WERI-Rb-1 (cell line): ENCODE data around the gene CD93.

ENCODE experiments used
- DNase-seq: peaks from one replicate; pipeline ENCODE4 v3.0.0-alpha.2; 2020
- H3K27ac ChIP-seq: fragments of 250-450 bp; sonication (Bioruptor Pico); 2 replicates; pipeline ENCODE4 v1.5.1; 2020; ENCODE audit warnings: mild to moderate bottlenecking, moderate library complexity
- H3K27me3 ChIP-seq: fragments of 250-450 bp; sonication (Bioruptor Pico); 2 replicates; pipeline ENCODE4 v1.5.1; 2021; ENCODE audit warnings: mild to moderate bottlenecking, low read depth, moderate library complexity; ENCODE audit not compliant: insufficient read depth, severe bottlenecking
- H3K36me3 ChIP-seq: fragments of 250-450 bp; sonication (Bioruptor Pico); 2 replicates; pipeline ENCODE4 v1.5.1; 2020; ENCODE audit warnings: mild to moderate bottlenecking, moderate library complexity
- H3K4me3 ChIP-seq: 2 replicates; pipeline ENCODE4 v1.5.1; 2011; ENCODE audit warnings: low read depth, mild to moderate bottlenecking, control low read depth, low read length
- H3K9me3 ChIP-seq: fragments of 250-450 bp; sonication (Bioruptor Pico); 2 replicates; pipeline ENCODE4 v1.5.1; 2021; ENCODE audit warnings: mild to moderate bottlenecking, moderate library complexity; ENCODE audit not compliant: severe bottlenecking
- TF ChIP-seq, protein P1 (sequence below): IDR thresholded peaks from 2 replicates; pipeline ENCODE4 v1.5.1; 2011; ENCODE audit warnings: low read depth, mild to moderate bottlenecking, control low read depth, inconsistent platforms, low read length

CD93 gene

GRCh38 chr20:23059001-23059400, 27.1 kb downstream of the CD93 start:
- no peak for DNase-seq
- Histone ChIP-seq H3K4me3 (no peak overlapping the region), H3K27me3 (peaks cover 67% of the 10 kb centered on the region), H3K9me3 (peaks cover 3% of the 10 kb centered on the region), H3K36me3 (no peaks in the 10 kb centered on the region), H3K27ac (no peak overlapping the region)
- TF ChIP-seq, protein P1, sequence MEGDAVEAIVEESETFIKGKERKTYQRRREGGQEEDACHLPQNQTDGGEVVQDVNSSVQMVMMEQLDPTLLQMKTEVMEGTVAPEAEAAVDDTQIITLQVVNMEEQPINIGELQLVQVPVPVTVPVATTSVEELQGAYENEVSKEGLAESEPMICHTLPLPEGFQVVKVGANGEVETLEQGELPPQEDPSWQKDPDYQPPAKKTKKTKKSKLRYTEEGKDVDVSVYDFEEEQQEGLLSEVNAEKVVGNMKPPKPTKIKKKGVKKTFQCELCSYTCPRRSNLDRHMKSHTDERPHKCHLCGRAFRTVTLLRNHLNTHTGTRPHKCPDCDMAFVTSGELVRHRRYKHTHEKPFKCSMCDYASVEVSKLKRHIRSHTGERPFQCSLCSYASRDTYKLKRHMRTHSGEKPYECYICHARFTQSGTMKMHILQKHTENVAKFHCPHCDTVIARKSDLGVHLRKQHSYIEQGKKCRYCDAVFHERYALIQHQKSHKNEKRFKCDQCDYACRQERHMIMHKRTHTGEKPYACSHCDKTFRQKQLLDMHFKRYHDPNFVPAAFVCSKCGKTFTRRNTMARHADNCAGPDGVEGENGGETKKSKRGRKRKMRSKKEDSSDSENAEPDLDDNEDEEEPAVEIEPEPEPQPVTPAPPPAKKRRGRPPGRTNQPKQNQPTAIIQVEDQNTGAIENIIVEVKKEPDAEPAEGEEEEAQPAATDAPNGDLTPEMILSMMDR: no peak

DNA sequence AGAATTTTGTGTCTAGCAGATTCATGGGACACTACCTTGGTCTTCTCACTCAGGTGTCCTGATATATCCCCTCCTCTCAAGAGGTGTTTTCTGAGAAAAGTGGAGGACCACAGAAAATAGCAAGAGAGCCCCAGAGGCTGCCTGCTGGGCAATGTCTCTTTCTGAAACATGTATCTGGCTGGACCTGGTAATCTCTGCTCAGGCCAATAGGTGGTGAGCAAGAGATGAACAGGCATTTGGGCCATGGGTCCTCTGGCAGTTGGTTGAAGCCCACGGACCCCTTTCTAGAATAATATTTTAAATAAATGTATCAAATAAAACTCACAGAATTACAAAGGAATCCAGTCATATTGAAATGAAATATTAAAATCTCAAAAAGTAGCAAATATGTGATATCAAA, 27.9 kb downstream of the CD93 start:
- H3K27ac ChIP-seq: no peak overlapping the region
- DNase-seq: no peak
- H3K27me3 ChIP-seq: peaks cover 70% of the 10 kb centered on the region
- peaks cover 3% of the 10 kb centered on the region for H3K9me3 ChIP-seq
- TF ChIP-seq, protein P1: no peak
- no peak overlapping the region for H3K4me3 ChIP-seq
- H3K36me3 ChIP-seq: no peaks in the 10 kb centered on the region

GRCh38 chr20:23052904-23053303, 33.2 kb downstream of the CD93 start:
- H3K27me3 ChIP-seq: peaks cover 79% of the 10 kb centered on the region
- no peak for DNase-seq
- TF ChIP-seq, protein P1: no peak
- no peak overlapping the region for H3K4me3 ChIP-seq
- no peaks in the 10 kb centered on the region for H3K36me3 ChIP-seq
- H3K9me3 ChIP-seq: peaks cover 3% of the 10 kb centered on the region
- no peak overlapping the region for H3K27ac ChIP-seq

DNA sequence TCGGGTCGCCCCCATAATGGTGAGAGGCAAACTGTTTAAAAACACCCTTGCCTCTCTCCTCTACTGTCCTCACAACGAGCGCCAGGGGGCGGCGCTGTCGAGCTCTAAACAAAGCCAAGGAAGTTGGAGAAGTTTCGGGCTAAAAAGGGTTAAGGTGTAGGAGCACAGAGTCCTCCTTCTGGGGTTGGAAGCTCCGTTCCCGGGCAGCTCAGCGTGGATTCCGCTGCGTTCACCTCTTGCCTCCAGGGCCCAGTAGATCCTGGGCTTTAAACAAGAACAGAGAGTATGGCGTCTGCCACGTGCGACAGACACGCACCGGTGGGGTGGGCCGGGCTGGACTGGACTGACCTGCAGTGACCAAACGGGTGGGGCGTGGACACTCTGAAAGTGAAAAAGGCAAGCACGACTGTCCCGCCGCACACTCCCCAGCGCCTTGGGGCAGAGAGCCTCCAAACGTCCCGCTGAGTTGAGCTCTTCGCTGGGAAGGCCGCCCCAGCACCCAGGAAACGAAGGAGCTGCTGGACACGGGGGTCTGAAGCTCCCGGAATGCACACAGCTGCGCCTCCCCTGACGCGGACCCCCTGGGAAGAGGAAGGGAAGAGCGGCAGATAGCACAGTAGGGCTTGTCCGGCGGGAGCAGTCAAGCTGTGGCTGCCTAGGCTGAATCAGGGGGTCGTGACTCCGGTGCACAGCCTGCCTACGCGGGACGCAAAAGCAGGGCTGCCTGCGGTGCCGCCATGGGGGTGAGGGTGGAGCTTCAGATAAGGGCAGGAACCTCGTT, 35.1 kb downstream of the CD93 start:
- Histone ChIP-seq H3K27me3 (peaks cover 89% of the 10 kb centered on the region), H3K4me3 (no peak overlapping the region), H3K27ac (no peak overlapping the region), H3K36me3 (no peaks in the 10 kb centered on the region), H3K9me3 (no peaks in the 10 kb centered on the region)
- DNase-seq: peak; percentile 41
- TF ChIP-seq, protein P1: peak; percentile 56

GRCh38 chr20:23050076-23050838, 35.9 kb downstream of the CD93 start:
- no peaks in the 10 kb centered on the region for H3K36me3 ChIP-seq
- H3K4me3 ChIP-seq: no peak overlapping the region
- TF ChIP-seq, protein P1: no peak
- H3K27ac ChIP-seq: no peak overlapping the region
- H3K9me3 ChIP-seq: no peaks in the 10 kb centered on the region
- DNase-seq: no peak
- peaks cover 97% of the 10 kb centered on the region for H3K27me3 ChIP-seq
